ENCODE results near the gene DUOXA1.
A peak's percentile ranks its signal among the peaks of the same experiment; 100 is the strongest.

The DUOXA1 gene, protein sequence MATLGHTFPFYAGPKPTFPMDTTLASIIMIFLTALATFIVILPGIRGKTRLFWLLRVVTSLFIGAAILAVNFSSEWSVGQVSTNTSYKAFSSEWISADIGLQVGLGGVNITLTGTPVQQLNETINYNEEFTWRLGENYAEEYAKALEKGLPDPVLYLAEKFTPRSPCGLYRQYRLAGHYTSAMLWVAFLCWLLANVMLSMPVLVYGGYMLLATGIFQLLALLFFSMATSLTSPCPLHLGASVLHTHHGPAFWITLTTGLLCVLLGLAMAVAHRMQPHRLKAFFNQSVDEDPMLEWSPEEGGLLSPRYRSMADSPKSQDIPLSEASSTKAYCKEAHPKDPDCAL

GRCh38 chr15:45129651-45130129, at the start of gene DUOXA1, which contains the start of gene DUOX1:
Gene DUOXA1, minus strand, starts transcription at chr15:45129879. Its CDS starts 6,865 bp downstream, at chr15:45123014.
Gene DUOX1, plus strand, starts transcription at chr15:45129994. Its CDS starts 1,973 bp downstream, at chr15:45131967.
- no peak for DNase-seq (ENCODE audit: low read depth in 1 of 2, low spot score in 1 of 2)
- no peak for TF ChIP-seq JUND (IDR thresholded peaks at IDR 0.05; ENCODE audit: low read depth)
- in situ Hi-C loops (cut with HindIII; ENCODE audit: low pct_unique_long_range_greater_than_20kb, low sequenced_read_pairs) = no loop called here

DNA sequence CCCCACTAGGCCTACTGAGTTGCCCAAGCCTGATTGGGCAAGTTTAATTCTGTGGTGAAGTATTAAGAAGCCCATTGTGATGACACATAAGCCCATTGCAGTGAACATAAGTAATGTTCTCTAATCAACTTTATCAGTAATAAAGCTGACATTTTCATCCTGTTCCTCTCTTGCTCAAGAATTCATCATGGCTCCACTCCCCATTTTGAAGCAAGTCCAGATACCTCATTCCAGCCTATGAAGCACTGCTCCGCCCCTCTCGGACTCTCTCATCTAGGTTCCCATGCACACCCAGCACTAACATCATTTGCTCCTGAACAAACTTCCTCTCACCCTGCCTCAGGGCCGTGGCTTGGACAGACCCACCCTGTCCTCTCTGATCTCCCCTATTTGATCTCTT, 47.6 kb upstream of the DUOXA1 start:
- DNase-seq (ENCODE audit: low read depth in 1 of 2, low spot score in 1 of 2) = no peak
- in situ Hi-C loops (cut with HindIII; ENCODE audit: low pct_unique_long_range_greater_than_20kb, low sequenced_read_pairs) = no loop called here
- no peak for TF ChIP-seq JUND (IDR thresholded peaks at IDR 0.05; ENCODE audit: low read depth)

DNA sequence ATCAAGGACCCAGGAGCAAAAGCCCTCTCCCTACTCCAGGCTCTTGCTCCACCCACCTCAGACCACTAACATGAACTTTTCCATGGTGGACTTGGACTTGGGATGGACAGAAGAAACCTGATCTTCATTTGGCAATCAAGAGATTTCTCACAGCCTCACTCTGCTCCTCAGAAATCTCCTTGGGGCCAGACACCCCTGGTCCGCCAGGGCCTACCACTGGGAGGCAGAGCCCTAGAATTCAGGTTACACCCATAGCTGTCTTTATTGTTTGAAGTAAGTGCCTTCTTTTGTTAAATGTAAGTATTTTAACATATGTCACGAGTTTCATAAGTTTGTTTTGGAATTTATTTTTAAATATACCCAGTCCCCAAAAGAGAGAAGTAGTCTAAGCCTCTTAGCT, 44.9 kb upstream of the DUOXA1 start:
- TF ChIP-seq JUND (IDR thresholded peaks at IDR 0.05; ENCODE audit: low read depth) = no peak
- in situ Hi-C loops (cut with HindIII; ENCODE audit: low pct_unique_long_range_greater_than_20kb, low sequenced_read_pairs) = no loop called here
- no peak for DNase-seq (ENCODE audit: low read depth in 1 of 2, low spot score in 1 of 2)

DNA sequence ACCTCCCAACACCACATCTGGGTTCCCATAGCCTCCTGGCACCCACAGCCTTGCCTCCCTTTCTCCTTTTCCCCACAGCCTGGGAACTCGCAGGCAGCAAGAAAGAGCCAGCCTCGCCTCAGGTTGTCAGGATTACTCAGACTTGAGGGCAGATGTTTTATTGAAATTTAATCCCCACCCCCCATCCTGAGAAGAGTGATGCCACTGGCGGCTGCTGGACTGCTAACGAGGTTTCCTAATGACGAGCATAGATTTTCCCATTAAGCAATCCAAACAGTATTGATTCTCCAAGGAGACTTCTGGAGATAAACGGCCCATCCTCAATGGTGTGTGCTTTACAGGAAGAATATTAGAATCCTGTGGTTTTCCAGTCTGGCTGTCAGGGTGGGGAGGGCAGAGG, 44.4 kb upstream of the DUOXA1 start:
- in situ Hi-C loops (cut with HindIII; ENCODE audit: low pct_unique_long_range_greater_than_20kb, low sequenced_read_pairs) = no loop called here
- no peak for DNase-seq (ENCODE audit: low read depth in 1 of 2, low spot score in 1 of 2)
- no peak for TF ChIP-seq JUND (IDR thresholded peaks at IDR 0.05; ENCODE audit: low read depth)

- in situ Hi-C loops (cut with HindIII; ENCODE audit: low pct_unique_long_range_greater_than_20kb, low sequenced_read_pairs) = no loop called here
- DNase-seq (ENCODE audit: low read depth in 1 of 2, low spot score in 1 of 2) = no peak
- TF ChIP-seq JUND (IDR thresholded peaks at IDR 0.05; ENCODE audit: low read depth) = no peak
Observed at GRCh38 chr15:45171912-45172311, 42.2 kb upstream of the DUOXA1 start.

GRCh38 chr15:45169608-45170480, 40.2 kb upstream of the DUOXA1 start:
- no peak for DNase-seq (ENCODE audit: low read depth in 1 of 2, low spot score in 1 of 2)
- in situ Hi-C loops (cut with HindIII; ENCODE audit: low pct_unique_long_range_greater_than_20kb, low sequenced_read_pairs) = no loop called here
- TF ChIP-seq JUND (IDR thresholded peaks at IDR 0.05; ENCODE audit: low read depth) = no peak

- no peak for DNase-seq (ENCODE audit: low read depth in 1 of 2, low spot score in 1 of 2)
- in situ Hi-C loops (cut with HindIII; ENCODE audit: low pct_unique_long_range_greater_than_20kb, low sequenced_read_pairs) = no loop called here
Observed at GRCh38 chr15:45168751-45169551, 39.3 kb upstream of the DUOXA1 start.

GRCh38 chr15:45168286-45168685, 38.6 kb upstream of the DUOXA1 start:
- in situ Hi-C loops (cut with HindIII; ENCODE audit: low pct_unique_long_range_greater_than_20kb, low sequenced_read_pairs) = no loop called here
- DNase-seq (ENCODE audit: low read depth in 1 of 2, low spot score in 1 of 2) = no peak
- no peak for TF ChIP-seq JUND (IDR thresholded peaks at IDR 0.05; ENCODE audit: low read depth)

More at GRCh38 chr15:45168751-45169551, 39.3 kb upstream of the DUOXA1 start:
- no peak for TF ChIP-seq JUND (IDR thresholded peaks at IDR 0.05; ENCODE audit: low read depth)

- in situ Hi-C loops (cut with HindIII; ENCODE audit: low pct_unique_long_range_greater_than_20kb, low sequenced_read_pairs) = no loop called here
- no peak for TF ChIP-seq JUND (IDR thresholded peaks at IDR 0.05; ENCODE audit: low read depth)
- DNase-seq (ENCODE audit: low read depth in 1 of 2, low spot score in 1 of 2) = no peak
Observed at GRCh38 chr15:45167631-45168205, 38.0 kb upstream of the DUOXA1 start.

- in situ Hi-C loops (cut with HindIII; ENCODE audit: low pct_unique_long_range_greater_than_20kb, low sequenced_read_pairs) = no loop called here
- DNase-seq (ENCODE audit: low read depth in 1 of 2, low spot score in 1 of 2) = peak; percentile 84 to 87
- no peak for TF ChIP-seq JUND (IDR thresholded peaks at IDR 0.05; ENCODE audit: low read depth)
Observed at GRCh38 chr15:45166834-45167630, 37.4 kb upstream of the DUOXA1 start.

DNA sequence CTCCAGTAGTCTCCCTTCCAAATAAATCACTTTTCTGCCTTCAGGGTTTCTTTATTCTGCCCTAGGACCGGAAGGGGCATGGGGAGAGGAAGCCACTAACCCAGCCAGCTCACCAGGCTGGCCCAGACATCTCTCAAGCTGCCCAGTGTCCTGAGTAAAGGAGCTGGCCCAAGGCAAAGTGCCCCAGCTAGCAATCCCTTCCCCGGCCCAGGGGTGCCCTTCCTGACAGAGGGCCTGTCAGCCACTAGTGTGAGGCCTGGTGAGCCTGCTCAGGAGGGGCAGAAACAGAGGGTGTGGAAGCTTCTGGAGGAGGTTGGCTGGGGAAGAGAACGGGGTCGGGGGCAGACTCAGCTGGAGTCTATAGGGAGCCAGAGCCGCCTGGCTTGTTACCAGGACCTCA, 35.9 kb upstream of the DUOXA1 start:
- no peak for TF ChIP-seq JUND (IDR thresholded peaks at IDR 0.05; ENCODE audit: low read depth)
- in situ Hi-C loops (cut with HindIII; ENCODE audit: low pct_unique_long_range_greater_than_20kb, low sequenced_read_pairs) = no loop called here
- no peak for DNase-seq (ENCODE audit: low read depth in 1 of 2, low spot score in 1 of 2)

Measured in T47D (cell line).